Measurements from ENCODE around the gene CPSF4L.
A peak's percentile ranks its signal among the peaks of the same experiment; 100 is the strongest.

GRCh38 chr17:73309727-73310596 is 48.3 kb upstream of the CPSF4L start:
- TF ChIP-seq CTCF (IDR thresholded peaks at IDR 0.05; ENCODE audit: low read depth, low read length), result no peak
- TF ChIP-seq POLR2A (IDR thresholded peaks at IDR 0.05; ENCODE audit: extremely low read depth, insufficient read length), result no peak
- TF ChIP-seq MAX (IDR thresholded peaks at IDR 0.05; ENCODE audit: low read depth, low read length), result 0 out of 2 replicates have a peak, but pooled peaks have one; percentile 8
- TF ChIP-seq MYC (IDR thresholded peaks at IDR 0.05; ENCODE audit: low read depth, low read length), result no peak

Measured in NB4 (cell line).